SKM-1 (cell line): ENCODE measurements around the gene GLG1.
"Not testable (repeated sequence)": the region's sequence is repeated elsewhere in the genome, so short reads cannot be mapped to it uniquely, and the experiment has no call there.

Experiments used
- DNase-seq: peaks from one replicate; lab custom pipeline; 2025; ENCODE audit not compliant: unreplicated experiment; lab: John Stamatoyannopoulos, UW

GLG1 gene

DNA sequence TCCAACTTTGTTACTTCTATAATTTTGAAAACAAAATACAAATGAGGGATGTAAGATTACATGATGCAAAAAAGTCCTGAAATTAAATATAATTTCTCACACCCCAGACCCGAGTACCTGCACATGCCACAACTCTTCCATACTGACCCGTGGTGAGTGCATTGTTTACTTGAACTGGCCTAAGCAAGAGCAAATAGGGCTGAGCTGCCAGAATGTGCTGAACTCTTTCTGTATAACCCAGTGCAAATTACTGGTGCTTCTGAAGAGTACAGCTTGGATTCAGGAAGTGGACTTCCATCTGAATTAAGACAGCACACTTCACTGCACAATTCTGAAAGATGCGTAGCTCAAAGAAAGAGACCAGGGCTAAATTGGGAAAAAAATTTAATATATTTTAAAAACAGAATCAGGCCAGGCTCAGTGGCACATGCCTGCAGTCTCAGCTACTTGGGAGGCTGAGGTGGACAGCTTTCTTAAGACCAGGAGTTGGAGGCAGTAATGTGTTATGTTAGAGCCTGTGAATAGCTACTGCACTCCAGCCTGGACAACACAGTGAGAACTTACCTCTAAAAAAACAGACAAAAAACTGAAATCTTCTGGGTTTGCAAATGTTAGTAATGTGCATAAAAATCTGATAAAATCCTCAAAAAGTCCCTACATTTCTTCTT is 63.9 kb downstream of the GLG1 start:
- not testable (repeated sequence) for DNase-seq

DNA sequence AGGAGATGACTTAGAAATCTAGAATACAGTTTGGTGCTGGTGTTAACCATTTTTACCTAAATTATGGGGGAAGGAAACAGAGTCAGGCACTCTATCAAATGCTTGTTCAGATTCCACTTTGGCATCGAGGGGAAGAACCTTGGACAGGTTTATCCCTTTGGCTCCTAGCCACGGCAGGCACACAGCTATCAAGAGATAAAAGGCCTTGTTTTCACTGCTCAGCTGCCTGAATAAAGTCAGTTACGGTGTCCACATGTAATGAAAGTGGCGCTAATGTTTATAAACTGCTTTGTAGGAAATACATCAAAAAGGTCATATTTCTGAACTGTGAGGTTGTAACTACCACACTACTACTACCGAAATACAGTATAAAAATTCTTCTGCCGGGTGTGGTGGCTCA is 66.3 kb downstream of the GLG1 start:
- not testable (repeated sequence) for DNase-seq

DNA sequence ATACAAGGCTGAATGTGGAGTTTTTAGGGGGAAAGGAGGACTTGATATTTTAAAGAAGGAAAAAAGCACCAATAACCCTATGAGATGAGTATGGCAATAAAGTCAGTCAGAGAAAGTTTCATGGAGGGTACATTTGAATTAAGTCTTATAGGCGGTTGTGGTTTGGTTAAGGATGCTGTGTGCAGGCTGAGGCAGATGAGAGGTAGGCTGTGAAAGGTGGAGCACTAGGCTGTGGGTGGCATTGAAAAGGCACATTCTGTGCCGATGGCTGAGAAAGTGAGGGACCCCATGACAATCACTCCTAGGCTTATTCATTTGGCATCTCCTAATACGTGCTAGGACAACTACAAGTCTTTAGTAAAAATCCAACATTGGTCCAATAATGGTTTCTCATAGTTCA is 68.1 kb downstream of the GLG1 start:
- not testable (repeated sequence) for DNase-seq

GRCh38 chr16:74537746-74538145 is 69.2 kb downstream of the GLG1 start:
- DNase-seq, result not testable (repeated sequence)

DNA sequence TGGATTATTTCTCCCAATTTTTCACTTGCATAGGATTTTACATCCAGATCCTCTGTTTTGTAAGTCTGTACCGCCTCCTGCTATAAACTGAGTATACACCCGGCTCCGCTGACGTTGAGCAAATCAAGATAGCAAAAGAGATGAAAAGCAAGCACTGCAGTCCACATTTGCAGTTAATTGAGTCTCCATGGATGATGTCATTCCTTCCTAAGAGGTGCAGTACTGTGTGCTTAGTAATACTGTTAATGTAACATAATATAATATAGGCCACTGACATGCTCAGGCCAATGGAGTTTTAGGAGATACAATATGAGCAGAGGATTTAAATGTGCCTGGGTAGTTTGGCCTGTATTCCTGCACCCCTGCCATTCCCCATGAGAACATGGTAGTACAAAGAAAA is 72.3 kb downstream of the GLG1 start:
- not testable (repeated sequence) for DNase-seq

- DNase-seq, result no peak
These were observed 82.0 kb downstream of the GLG1 start for GRCh38 chr16:74524926-74525325.

GRCh38 chr16:74524117-74524516 is 82.8 kb downstream of the GLG1 start:
- no peak for DNase-seq

DNA sequence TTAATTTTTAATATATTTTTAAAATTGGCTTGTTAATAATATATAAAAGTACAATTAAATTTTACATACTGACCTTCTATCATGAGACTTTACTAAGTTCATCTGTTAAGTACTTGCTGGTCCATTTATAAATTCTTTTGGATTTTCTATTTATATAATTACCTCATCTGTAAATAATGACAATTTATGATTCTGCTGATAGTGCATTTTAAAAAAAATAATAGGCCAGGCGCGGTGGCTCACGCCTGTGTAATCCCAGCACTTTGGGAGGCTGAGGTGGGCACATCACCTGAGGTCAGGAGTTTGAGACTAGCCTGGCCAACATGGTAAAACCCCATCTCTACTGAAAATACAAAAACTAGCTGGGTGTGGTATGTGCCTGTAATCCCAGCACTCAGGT is 83.2 kb downstream of the GLG1 start:
- DNase-seq, result not testable (repeated sequence)

DNA sequence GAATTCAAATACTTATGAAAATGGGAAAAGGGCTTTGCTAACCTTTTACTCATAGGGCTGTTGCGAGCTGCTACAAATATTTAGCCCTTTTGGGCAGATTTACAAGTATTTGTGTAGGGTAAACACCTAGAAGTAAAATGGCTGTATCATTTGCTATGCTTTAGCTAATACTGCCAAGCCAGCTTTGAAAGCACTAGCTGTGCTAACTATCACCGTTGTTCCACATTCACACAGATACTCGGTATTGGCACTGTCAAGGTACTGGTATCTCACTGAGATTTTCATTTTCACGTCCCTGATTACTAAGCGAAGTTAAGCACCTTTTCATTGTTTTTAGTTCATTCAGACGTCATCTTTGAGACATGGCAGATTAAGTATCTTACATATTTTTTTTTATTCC is 84.8 kb downstream of the GLG1 start:
- no peak for DNase-seq

DNA sequence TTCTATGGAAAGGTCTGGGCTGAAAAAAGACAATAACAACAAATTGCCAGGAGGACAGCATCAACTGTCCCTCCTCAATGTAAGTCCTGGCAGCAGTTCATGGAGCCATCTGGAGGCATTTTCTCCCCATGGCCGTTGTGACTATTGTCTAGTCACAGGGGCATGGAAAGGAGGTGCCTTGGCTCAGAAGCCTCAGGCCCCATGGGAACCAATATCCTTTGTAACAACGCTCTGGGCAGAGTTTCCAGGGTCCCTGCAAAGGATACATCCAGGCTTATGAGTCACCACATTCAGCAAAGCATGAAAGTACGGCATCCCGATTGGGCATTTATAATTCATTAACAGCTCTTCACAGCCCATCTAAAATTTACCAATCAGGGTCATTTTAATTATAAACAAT is 85.2 kb downstream of the GLG1 start:
- no peak for DNase-seq

GRCh38 chr16:74518934-74519333 is 88.0 kb downstream of the GLG1 start:
- not testable (repeated sequence) for DNase-seq

GRCh38 chr16:74511961-74512360 is 95.0 kb downstream of the GLG1 start:
- DNase-seq, result no peak

DNA sequence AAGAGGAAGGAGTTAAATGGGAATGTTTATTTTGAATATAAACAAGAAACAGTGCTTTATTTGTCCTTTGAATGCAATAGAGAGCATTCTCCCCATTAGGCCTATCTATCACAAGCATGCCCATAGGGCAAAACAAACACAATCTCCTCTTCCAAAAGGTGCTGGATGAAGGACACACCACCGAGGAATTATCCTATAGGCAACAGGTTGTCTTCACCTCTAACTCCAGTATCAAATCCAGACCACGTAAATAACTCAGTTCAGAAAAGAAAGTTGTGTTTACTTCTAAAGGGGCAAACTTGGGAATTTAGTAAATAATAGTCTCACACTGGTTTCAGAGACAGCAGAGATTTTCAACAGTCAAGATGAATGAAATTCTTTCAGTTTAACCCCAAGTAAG is 101.9 kb downstream of the GLG1 start:
- no peak for DNase-seq

DNA sequence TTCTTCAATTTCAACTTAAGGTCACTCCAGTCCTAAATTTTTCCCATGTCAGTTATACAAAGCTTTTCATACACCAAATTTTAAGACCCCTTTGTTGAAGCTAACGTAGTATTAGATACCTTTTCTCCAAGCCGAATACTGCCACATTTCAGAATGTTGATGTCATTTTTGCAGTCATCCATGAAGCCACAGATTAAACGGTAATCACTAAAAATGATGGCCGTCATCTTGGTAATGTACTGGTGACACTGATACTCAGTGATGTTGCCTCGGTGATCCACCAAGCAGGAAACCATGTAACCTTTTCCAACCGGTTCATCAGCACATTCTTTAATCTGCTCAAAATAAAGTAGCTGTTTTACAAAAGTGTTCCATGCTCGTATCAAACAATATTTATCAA is 103.5 kb downstream of the GLG1 start:
- DNase-seq, result no peak

DNA sequence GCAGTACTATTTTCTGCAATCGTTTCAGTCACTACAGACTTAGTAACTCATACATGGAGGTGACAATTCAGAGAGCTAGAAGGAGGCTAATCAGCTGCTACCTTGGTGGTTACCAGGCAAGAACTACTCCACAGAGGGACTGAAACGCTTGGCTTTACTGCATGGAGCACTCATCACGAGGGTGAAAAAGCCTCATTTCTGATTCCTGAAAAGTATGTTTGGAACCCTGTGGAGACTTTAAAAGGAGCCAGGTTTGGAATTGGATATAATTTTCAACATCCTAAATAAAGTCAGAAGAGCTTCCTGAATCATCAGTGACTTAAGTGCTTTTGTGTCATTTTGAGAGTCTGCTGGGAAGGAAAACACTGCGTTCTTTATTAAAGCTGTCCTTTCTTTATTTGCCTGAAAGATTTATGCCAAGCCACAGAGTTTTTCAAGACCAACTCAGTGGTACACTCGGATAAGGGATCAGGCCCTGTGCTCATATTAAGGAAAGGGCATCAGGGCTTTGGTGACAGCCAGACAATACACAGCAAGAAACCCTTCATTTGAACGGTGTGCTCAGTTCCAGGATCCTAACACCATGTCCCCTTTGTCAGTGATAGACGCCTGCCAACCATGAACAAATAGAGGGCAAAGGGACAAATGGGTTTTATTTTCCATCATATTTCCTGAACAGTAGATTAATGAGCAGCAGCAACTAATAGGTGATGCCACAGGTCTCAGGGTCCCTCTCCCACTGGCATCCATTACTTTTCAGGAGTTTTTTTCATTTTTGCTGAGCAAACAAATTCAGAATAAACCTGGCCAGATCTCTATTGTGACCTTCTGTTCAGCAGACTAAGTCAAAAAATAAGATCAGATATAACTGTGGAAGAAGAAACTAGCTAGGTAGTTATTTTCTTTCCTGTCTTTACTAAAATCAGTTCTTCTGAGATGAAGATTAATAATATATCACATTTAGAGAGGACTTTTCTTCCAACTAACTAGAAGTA is 105.1 kb downstream of the GLG1 start:
- no peak for DNase-seq

- DNase-seq, result no peak
These were observed 106.0 kb downstream of the GLG1 start for GRCh38 chr16:74500907-74501306.

- DNase-seq, result no peak
These were observed 107.8 kb downstream of the GLG1 start for GRCh38 chr16:74499114-74499513.

DNA sequence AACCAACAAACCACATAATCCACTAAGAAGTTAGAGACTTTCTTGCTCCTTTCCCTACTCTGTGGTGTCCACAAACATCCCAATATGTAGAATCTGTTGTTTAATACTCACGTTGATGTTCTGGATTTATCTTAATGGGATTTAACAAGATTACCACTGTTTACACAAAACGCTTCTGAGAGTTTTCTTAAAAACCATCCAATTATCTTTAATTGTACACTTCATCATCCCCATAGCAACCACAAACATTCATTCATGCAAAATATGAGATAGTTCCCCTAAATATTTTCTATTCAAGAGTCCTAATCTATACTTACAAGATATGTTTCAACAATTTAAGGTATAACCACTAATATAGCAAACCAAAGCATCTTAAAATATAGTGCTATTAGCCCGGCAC is 109.2 kb downstream of the GLG1 start:
- DNase-seq, result no peak

DNA sequence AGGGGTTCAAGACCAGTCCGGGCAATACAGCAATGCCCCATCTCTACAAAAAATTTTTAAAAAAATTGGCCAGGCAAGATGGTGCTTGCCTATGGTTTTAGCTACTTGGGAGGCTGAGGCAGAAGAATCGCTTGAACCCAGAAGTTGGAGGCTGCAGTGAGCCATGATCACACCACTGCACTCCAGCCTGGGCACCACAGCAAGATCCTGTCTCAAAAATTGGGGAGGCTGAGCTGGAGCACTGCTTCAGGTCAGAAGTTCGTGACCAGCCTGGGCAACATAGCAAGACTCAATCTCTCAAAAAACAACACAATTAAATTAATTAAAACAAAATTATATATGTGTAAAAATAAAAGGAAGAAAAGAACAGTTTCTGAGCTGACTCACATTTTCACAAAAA is 110.9 kb downstream of the GLG1 start:
- DNase-seq, result no peak

- no peak for DNase-seq
These were observed 113.9 kb downstream of the GLG1 start for GRCh38 chr16:74492976-74493375.

DNA sequence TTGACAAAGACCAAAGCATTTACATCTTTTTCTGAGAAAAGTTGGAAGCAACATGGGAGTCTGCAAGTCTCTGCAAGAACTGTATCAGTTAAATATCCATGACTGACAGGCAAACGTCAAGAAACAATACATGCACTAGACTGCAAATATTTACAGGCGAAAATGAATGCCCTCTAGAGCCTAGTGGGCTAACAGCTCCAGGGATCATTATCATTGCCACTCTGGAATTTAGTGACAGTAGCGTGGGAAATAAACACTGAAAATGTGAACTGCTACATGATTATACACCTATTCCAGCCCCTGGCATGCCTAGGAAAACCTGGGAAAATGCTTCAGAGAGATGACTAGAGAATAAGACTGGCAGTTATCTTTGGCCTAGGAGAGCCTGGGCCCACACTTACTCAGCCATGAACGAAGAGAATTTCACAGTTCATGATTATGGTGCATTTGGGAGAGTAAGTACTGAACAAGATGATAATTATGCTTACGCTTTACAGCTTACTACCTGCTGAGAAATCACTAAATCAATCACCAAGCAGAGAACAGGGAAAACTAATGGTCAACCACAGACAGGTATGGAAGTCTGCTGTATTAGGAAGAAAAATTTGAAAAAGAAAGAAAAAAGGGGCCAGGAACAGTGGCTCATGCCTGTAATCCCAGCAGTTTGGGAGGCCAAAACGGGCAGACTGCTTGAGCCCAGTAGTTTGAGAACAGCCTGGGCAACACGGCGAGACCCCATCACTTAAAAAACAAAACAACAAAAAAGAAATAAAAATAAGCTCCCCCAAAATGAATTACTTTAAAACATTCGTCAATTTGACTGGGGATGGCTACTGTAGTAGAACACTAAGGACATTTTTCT is 119.0 kb downstream of the GLG1 start:
- no peak for DNase-seq
